GM21447 (cell line): ENCODE data around the gene PEX26.
"Not testable (repeated sequence)": the region's sequence is repeated elsewhere in the genome, so short reads cannot be mapped to it uniquely, and the experiment has no call there.

Source experiments
- ATAC-seq: cut with Tn5 transposase; IDR thresholded peaks from one replicate; pipeline ENCODE4 v1.9.1; 2021; ENCODE audit not compliant: unreplicated experiment

The PEX26 gene

DNA sequence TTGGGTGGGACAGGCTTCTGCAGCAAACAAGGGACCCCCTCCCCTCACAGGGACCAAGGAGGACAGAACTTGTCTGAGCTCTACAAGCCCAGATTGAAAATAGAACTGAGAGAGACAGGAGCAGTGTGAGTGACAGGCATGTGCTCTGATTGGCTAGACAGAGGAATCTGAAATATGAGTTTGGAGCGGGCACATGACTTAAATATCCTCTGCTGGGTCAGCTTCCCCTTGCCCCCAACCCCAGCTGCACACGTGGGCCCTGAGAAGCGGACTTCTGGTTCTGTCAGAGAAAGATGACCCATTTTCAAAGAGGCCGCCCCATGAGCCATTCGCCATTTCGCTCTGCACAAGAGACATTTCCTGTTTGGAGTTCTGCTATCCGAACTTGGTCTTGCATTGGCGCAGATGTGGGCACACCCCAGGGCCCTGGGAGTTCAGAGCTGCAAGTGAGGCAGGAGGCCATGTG is 38.1 kb downstream of the PEX26 start:
- ATAC-seq, result no peak

DNA sequence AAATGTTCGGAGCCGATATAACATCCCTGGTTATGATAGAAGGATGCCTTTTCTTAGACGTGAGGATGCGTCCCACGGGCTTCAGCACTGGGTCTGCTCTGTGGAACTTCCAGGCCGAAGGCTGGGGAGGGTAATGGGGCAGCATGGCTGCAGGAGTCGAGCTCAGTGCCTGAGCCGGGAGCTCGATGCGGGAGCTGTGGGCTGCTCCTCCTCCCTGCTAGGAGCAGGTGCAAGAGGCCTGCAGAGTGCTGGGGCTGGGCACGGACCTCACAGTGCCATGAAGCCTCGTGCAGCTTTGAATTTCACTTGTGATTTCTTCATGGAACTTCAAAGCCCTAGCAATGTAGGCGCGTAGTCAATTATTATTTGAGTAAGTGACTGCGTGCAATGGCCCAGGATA is 38.8 kb downstream of the PEX26 start:
- no peak for ATAC-seq

DNA sequence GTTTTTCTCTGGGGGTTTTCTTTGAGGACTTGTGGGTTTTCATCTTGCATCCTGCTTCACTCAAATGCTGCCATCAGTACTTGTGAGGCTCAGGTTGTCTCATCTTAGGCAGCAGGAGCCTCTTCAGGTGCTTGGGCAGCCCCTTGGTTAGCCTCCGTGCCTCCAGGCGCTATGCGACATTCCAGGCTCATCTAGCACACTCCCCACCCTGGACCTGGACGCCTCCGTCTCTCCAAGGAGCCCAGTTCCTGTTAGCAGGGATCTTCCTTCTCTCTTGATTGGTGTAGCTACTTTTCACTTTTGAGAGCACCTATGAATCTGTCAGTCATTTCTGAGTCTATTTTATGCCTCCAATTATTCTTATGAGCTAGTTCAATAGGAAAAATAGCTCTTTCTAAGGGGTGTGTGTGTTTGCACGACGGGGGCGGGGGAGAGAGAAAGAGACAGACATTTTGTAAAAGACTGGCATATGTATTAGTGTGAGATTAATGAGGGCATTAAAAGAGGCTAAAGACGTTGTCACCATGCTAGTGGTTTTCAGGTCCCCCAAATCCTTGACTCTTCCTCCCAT is 40.6 kb downstream of the PEX26 start:
- no peak for ATAC-seq

DNA sequence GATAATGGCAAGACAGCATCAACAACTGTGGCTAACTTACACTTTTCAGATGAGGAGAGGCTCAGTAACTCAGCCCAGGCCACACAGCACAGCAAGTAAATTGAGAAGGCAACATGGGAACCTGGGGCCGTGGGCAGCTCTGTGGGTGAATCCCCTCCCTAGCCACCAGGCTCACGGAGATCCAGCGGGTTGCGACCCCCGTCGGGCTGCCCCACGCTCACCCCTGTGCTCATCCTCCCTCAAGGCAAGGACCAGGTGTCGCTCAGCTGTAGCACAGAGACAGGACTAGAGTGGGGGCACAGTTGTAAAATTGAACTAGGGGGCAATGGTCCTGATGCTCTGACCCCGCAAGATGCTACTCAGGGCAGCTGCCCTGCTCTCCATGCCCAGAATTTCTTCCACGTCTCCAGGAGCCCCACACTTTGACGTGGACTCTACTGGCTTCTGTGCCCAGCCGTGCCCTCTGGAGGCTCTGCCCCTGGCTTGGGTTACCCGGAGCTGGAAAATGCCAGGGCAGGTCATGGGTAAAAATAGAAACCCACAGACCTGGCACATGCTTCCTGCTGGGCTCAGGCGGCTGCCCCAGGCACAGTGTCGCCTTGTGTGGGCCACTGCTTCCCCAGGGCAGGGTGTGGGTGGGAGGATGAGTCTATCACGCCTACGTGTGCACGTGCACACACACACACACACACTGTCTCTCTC is 41.8 kb downstream of the PEX26 start:
- no peak for ATAC-seq

DNA sequence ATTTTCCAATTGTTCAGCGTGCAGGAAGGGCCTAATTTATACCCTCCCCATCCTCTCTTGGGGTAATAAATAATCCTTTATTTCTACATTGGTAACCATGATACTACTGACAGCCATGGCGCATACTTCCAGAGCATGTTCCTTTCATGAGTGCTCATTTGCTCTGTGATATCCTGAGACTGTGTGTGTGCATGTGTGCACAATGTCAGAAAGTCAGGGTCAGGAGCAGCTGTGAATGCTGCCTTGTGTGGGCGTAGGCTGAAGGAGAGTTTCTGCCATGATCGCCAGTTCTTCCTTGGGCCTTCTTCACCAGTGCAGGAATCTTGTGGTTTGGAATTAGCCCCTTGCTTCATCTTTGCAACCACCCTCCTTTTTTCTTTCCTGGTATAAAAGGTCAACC is 43.1 kb downstream of the PEX26 start:
- ATAC-seq, result no peak

DNA sequence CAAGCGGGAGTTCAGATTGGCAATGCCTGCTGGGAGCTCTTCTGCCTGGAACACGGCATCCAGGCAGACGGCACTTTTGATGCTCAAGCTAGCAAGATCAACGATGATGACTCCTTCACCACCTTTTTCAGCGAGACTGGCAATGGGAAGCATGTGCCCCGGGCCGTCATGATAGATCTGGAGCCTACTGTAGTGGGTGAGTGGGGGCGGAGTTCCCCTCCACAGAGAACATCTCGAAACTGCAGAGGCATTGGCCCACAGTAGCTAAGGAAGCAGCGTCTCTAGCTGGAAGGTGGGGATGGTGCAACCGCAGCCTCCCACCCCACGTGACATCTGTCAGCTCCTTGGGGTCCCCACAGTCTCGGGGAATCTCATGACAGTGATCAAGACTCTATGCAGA is 43.7 kb downstream of the PEX26 start:
- ATAC-seq, result no peak

DNA sequence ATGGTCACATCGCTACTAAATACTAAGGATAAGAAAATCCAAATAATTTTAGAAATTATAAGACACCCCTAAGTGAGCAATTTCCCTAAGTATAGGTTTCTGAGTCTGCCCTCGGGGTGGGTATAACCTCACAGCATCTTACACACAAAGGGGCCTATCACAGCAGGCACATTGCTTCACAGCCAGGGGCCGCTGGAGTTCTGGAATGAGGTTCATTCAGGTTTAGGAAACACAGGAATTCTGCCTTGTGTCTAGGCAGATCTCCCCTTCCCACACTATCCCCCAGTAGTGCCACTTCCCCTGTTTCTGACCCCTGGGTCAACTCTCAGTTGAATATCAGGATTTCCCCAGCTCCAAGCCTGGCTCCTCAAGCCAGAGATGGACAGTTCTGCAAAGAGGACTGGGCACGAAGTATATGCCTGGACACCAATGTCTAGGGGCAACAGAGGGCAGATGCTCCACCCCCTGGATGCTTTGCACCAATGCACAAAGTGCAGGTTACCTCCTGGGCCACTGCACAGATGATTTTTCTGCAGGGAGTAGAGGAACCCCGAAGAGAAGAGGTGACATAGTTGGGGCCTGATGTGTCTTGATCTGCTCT is 44.3 kb downstream of the PEX26 start:
- no peak for ATAC-seq

DNA sequence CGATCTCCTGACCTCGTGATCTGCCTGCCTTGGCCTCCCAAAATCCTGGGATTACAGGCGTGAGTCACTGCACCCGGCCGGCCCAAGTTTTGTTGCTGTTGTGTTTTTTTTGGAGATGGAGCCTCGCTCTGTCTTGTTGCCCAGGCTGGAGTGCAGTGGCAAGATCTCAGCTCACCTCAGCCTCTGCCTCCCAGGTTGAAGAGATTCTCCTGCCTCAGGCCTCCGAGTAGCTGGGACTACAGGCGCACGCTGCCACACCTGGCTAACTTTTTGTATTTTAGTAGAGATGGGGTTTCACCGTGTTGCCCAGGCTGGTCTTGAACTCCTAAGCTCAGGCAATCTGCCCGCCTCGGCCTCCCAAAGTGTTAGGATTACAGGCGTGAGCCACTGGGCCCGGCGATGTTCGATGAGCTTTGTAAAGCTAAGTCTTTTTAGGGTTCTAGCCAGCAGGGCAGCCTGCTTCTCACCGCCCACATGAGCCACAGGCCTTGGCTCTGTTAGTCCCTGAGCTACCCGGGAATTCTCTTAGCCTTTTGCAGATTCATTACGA is 45.8 kb downstream of the PEX26 start:
- not testable (repeated sequence) for ATAC-seq

DNA sequence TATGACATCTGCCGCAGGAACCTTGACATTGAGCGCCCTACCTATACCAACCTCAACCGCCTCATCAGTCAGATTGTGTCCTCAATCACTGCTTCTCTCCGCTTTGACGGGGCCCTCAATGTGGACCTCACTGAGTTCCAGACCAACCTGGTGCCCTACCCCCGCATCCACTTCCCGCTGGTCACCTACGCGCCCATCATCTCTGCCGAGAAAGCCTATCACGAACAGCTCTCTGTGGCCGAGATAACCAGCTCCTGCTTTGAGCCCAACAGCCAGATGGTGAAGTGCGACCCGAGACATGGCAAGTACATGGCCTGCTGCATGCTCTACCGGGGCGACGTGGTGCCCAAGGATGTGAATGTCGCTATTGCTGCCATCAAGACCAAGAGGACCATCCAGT is 48.8 kb downstream of the PEX26 start:
- no peak for ATAC-seq

DNA sequence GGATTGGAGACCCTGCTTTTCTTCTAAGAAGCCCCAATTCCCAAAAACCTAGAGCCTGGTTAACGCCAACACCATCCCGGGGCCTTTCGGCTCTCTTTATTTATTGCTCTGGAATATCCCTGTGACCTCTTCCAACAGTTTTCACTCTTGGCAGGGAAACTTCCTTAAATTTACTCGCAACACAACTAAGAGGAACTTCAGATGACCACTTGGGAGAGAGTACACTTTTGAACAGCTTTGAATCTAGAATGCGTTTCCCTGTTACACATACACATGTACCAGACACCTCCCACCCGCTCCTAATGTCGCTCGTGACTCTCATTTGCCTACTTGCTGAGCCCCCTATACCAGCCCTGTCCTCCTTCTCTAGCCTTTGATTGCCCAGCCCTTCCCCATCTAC is 52.2 kb downstream of the PEX26 start:
- ATAC-seq, result no peak

DNA sequence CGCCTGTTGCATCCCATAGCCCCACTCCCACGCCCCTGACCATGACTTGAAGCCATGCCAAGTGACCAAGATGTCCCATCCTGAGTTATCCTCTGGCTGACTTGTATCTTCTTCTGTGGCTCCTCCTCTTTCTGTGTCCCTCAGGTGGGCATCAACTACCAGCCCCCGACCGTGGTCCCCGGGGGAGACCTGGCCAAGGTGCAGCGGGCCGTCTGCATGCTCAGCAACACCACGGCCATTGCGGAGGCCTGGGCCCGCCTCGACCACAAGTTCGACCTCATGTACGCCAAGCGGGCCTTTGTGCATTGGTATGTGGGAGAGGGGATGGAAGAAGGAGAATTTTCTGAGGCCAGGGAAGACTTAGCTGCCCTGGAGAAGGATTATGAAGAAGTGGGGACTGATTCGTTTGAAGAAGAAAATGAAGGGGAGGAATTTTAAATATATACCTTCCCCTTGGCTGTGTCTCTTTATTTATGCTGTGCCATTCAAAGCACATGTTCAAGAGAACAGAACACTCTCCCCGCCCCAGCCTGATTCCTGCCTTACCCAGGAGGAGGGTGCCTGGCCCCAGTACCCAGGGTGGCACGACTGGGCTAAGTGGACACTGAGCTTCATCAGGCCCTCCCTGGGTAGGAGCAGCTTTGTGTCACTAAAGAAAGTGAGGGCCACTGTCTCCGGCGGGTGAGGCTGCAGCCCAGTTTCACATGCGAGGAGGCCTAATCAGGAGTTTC is 53.1 kb downstream of the PEX26 start:
- ATAC-seq, result no peak

DNA sequence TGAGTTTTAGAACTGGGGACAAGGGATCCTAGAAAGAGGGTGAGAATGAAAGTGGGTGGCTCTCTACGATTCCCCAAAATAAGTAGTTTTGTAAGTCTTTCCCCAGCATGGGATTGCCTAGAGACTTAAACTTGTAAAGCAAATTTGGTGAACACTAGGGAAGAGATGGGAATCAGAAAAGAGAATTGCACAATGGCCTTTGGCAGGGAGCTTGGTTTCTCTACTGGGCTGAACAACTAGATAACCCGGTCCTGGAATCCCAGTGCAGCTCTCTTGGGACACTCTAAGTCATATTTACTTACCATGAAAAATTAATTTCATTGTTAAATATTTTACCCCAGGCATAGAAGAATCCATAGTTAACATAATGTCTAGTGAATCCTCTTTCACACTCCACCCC is 55.7 kb downstream of the PEX26 start:
- no peak for ATAC-seq

DNA sequence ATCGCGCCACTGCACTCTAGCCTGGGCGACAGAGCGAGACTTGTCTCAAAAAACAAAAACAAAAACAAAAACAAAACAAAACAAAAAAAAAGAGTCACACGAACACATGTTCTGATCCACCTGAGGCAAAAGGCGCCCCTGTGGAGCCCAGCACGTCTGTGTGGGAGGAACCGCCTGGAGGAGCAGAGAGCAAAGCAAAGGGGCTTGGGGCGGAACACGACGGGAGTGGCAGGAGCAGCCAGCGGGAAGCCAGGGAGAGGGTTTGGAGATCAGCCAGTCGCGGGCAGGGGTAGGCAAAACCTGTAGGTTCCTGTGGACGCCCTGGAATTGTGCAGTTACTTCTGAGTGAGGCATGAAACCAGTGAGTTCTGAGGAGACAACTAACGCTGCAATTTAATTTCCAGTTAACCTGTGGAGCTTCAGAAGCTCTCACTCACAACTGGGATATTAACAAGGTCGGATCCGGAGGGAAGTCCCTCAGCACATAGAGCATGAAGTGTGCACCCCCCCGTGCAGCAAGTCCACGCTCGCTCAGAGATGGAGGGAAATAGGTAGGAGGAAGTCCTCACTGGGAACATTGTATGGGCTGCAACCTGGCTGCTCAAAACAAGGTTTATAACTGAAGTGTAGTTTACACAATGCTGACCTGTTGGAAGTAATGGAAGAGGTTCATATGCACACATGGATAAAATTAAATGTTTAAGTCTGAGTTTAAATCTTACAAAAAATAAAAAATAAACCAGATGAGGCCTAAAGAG is 59.0 kb downstream of the PEX26 start:
- no peak for ATAC-seq

DNA sequence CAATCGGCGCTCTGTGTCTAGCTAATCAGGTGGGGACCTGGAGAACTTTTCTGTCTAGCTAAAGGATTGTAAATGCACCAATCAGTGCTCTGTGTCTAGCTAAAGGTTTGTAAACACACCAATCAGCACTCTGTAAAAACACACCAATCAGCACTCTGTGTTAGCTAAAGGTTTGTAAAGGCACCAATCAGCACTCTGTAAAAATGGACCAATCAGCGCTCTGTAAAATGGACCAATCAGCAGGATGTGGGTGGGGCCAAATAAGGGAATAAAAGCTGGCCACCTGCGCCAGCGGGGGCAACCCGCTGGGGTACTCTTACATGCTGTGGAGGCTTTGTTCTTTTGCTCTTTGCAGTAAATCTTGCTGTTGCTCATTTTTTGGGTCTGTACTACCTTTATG is 63.2 kb downstream of the PEX26 start:
- ATAC-seq, result not testable (repeated sequence)

DNA sequence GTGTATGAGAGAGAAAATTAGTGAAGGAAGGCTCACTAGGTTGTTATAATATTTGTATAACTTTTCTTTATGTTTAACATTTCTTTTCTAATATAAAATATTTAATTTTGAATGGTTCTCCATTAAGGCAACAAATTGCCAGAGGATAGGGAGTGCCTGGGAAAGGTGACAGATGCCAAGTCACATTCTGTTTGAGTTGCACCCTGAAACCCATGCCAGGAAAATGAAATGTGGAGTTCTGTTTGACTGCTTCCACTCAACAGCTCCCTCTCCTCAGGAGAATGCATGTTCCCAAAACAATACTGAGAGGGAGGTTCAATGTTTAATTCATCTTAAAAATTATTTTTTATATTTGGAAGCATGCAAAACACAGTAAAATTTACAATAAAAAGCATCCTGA is 66.3 kb downstream of the PEX26 start:
- ATAC-seq, result no peak

DNA sequence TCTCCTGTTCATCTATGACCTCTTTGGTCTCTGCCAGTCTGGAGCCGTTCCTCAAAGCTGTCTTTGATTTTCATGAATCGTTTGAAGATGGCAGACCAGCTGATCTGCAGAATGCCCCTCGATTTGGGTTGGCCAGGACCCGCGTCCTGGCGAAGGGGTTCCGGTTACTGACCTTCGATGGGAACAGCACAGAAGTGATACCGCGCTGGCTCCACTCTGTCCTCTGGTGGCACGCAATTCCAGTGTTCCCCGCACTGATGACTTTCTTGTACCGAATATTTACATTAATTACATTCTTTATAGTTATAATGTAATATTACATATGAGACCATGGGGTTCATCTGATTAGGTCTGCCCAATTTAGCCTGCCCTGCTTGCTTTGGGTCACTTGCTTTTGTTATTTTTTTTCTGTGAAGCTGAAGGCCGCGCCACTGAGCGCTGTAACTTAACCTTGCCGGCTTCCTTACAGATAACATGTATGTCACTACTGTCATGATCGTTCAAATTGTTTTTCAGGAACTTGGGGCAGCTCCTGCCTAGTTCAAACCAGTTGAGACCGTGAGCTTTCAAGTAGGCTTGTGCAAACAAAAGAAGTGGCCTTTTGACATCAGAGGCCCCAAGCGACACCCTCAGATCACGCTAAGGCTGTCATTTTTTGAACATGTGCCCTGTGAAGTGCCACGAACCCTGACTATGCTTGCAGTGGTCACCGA is 68.0 kb downstream of the PEX26 start:
- no peak for ATAC-seq

DNA sequence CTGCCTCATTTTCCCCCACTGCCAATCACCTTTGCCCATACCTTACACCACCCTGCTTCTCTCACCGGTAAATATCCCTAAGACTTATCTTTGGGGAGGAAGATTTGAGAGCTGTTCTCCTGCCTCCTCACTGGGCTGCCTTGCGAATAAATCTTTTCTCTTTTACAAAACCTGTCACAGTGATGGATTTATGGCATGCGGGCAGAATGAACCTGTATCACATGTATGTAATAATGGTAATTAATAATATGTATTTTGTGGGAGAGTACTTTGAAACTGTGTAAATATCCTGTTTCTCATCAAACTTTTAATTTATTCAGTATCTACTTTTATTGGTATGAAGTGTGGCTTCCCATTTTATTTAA is 68.6 kb downstream of the PEX26 start:
- ATAC-seq, result no peak

DNA sequence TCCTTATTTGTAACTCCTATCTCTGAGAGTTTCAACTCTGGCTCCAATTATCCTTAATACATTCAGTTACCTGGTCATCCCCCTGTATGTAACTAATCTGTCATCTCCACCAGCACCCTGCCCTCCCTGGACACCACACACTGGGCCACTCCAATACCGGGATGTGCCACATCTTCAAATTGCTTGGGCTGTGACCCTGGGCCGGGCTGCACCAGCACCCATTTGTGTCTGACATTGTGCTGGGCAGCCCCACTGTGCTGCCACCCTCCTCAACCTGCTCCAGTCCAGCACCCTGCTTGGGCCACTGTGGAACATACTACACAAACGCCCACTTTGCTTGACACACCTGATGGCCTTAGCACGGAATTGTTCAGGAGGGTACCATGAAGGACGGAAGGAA is 70.0 kb downstream of the PEX26 start:
- no peak for ATAC-seq

DNA sequence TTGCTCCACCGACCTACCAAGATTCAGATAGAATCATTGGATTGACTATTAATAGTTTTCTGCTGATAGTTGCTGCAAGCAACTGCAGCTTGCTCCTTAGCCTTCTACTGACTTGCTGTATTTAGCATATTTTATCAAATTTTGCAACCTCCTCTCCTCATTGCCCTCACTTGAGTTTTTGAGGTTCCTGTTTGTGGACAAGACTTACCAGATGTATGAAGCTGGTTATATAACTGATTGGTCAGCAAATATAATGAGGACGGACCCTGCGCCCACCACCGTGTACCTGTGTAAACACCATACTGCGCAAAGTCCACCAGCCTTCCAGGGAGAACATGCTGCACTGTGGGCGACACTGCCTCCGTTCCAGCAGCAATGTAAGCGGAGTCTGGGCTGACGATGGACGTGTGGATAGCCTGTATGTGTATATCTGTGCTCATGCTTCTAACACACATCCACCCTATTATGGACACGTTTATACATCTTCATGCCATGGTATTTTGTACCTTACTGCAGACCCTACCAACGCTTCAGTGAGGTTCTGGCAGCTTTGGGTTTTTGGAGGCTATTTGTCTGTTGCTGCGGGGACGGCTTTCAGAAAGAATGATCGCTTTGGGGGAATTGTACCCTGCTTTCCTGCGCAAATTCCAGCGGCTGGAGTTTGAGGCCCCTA is 70.6 kb downstream of the PEX26 start:
- no peak for ATAC-seq

DNA sequence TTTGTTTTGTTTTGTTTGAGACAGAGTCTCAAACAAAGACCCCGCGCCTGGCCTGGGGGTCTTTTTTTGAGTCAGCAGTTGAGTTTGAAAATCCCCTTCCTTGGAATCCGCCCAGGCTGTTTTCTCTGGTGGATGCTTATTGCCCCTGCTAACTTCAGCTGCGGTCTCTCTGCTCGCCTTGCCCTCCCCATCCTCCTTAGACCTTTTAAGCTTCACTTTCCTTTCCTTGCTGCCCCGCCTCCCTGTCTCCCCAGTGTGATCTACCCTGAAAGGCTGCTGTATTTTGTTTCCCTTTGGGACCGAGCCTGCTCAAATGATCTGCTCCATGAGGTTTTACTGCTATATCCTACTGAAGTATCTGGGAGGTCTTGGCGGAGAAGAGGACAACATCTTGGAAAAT is 74.7 kb downstream of the PEX26 start:
- no peak for ATAC-seq
